Activated CD4-positive, CD25-positive, alpha-beta regulatory T cell (primary cell): ENCODE data around the gene GAL3ST3.
"Not testable (repeated sequence)": the region's sequence is repeated elsewhere in the genome, so short reads cannot be mapped to it uniquely, and the experiment has no call there.

ENCODE experiments used
- DNase-seq, 4 experiments: peaks; one replicate each; lab custom pipeline; 2025; lab: John Stamatoyannopoulos, UW

The GAL3ST3 gene

GRCh38 chr11:66012946-66013761 lies 35.8 kb downstream of the GAL3ST3 start:
- DNase-seq, result no peak

DNA sequence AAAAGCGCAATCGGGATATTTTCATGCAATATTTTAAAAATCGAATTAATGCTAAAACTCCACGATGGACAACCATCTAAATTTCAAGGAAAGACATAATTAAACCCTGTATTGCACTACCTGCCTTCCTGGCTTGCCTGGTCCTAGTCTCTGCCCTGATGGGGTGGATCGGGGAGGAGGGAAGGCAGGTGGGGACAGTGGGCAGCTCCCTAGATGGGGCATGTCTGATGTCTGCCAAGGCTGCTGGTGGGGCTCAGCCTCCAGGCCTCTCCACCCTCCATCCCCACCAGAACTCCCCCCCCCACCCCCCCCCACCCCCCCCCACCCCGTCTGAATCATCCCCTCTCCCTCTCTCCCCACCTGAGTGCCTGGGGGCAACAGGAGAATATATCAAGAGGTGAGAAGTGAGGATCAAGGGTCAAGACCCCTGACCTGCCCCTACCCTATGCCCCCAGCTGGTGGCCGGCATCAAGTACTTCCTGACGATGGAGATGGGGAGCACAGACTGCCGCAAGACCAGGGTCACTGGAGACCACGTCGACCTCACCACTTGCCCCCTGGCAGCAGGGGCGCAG lies 36.5 kb downstream of the GAL3ST3 start:
- DNase-seq, result no peak

DNA sequence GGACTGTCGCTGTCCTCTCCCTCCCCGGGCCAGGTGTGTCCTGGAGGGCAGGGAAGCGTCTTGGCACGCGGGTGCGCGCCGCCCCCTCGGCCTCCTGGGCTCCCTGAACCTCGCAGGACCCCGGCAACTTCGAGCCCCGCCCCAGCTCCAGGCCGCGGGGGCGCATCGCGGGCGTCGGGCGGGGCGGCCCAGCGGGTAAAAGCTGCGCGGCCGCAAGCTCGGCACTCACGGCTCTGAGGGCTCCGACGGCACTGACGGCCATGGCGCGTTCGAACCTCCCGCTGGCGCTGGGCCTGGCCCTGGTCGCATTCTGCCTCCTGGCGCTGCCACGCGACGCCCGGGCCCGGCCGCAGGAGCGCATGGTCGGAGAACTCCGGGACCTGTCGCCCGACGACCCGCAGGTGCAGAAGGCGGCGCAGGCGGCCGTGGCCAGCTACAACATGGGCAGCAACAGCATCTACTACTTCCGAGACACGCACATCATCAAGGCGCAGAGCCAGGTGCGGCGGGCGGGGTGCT lies 37.1 kb downstream of the GAL3ST3 start, which contains the start of gene CST6:
CST6 (plus strand) TSS at position 224 of the 519 bp plus-strand sequence; CDS start at position 261, 37 bp downstream.
- DNase-seq, result no peak

DNA sequence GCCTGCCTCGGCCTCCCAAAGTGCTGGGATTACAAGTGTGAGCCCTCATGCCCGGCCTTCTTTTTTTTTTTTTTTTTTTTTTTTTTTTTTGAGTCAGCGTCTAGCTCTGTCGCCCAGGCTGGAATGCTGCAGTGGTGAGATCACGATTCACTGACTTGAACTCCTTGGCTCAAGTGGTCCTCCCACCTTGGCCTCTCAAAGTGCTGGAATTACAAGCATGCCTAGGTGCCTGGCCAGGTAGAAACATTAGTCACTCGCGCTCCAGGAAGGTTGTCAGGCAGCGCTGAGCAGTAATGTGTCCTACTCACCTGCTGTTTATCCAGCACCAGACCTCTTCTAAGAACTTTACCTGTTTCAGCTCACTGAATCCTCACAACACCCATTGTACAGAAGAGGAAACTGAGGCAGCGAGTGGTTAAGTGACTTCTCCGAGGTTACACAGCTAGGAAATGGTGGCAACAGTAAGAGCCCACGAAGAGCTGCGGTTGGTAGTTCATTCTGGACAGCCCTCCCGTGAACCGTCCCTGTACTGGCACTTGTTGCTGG lies 37.6 kb downstream of the GAL3ST3 start:
- DNase-seq, result no peak

DNA sequence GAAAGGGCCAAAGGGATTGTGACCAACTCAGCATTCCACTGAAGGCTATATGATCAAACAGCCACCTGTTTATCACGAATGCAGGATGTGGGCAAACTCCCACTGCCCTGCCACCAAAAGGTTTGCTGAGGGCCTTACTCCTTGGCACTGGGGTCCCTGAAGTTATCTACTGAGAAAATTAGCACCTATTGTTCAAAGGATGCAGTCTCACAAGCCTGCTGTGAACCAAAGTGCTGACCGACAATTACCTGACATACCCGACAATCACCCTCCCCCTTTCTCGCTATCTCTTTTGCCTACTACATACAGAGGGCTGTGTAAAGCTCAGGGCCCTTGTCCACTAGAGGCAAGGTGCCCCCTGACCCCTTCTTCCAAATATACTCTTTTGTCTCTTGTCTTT lies 38.9 kb downstream of the GAL3ST3 start:
- DNase-seq, result not testable (repeated sequence)

GRCh38 chr11:66008468-66009101 lies 40.4 kb downstream of the GAL3ST3 start:
- DNase-seq, result no peak

DNA sequence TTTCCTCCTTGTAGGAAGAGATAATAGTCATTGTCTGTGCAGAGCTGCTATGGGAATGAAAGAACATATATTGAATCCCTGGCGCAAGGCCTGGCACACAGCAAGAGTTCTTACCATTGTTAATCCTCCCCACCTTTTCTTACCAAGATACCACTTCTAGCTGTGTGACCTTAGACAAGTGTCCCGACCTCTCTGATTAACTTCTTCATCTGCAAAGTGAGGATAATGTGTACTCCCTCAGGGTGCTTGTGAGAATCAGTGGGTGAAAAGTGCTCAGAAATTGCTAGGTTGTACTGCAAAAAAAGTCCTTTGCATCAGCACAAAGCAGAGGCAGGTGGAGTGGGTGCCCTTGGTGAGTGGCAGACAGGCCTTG lies 40.9 kb downstream of the GAL3ST3 start:
- no peak for DNase-seq

GRCh38 chr11:66007201-66007634 lies 41.7 kb downstream of the GAL3ST3 start:
- no peak for DNase-seq

- no peak for DNase-seq
These were observed 42.1 kb downstream of the GAL3ST3 start for GRCh38 chr11:66006891-66007176.

DNA sequence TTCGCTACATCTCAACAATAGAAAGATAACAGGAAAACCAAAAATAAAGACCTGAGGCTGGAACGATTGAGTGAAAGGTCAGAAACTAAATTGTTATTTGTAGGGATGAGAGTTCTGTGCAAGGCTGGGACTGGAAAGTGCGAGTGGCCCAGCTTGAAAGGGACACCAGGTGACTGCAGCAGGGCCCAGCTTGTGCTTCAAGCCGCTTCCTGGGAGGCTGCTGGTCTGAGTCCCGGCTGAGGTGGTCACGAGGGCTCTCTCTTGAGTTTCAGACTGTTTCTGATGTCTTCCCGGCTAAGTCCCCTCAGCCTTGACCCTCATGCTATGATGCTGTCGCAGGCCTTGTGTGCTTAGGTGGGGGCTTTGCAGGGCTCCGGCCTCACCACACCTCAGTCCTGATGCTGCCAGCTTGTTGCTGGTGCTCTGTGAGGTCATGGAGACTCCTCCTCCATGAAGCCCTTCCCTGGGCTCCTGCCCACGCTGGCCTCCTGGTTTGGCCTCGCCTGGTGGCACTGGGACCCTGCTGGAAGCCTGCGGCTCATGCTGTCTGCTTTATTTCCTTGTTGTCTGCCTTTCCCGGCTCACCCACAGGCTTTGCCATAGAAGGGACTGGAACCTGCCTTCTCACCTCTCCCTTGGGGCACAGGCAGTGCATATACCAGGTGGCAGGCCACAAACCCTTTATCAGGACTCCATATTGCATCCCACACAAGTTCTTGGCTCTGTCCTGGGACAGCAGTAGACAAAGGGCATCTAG lies 42.6 kb downstream of the GAL3ST3 start:
- DNase-seq, result no peak

DNA sequence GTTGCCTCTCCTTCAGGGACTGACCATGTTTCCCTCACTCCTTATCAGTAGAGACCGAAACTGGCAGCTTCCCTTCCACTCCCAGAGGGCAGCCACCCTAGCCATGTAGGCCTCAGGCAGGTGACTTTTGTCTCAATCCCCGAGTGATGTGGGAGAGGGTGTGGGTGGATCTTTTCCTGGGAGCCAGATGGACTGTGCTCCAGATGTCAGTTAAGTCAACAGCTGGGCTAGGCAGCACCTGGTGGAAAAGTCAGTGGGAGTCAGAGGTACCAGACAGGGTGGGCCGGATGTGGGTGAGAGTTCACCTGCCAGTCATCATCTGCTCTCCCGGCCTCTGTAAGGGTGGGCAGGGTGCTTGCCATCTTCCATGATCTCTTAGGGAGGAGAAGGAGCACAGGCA lies 44.8 kb downstream of the GAL3ST3 start:
- DNase-seq, result no peak

DNA sequence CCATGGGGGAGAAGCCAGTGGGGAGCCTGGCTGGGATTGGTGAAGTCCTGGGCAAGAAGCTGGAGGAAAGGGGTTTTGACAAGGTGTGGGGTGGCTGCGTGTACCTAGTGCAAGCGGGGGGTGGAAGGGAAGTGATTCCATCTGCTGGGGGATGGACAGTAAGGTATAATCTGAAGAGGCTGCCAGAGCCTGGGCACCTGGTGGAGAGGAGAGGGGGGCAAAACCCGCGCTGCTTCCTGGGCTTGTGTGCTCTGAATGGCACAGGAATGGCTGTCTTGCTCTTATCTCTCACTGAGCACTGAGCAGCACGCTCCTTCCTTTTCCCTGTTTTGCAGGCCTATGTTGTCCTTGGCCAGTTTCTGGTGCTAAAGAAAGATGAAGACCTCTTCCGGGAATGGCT lies 45.7 kb downstream of the GAL3ST3 start:
- no peak for DNase-seq

GRCh38 chr11:66002648-66003225 lies 46.2 kb downstream of the GAL3ST3 start:
- peak in 1 of 4 experiments; percentile 71 for DNase-seq

GRCh38 chr11:66001942-66002647 lies 46.9 kb downstream of the GAL3ST3 start, which contains the start of the genes BANF1 and EIF1AD:
Gene BANF1, plus strand, starts transcription at chr11:66002503. Its CDS starts 748 bp downstream, at chr11:66003251.
Gene EIF1AD, minus strand, starts transcription at chr11:66002157. Its CDS starts 1,768 bp downstream, at chr11:66000389.
- peak; percentile 87 to 89 (median 88) for DNase-seq

- DNase-seq, result no peak
These were observed 51.7 kb downstream of the GAL3ST3 start for GRCh38 chr11:65997286-65997685.

- DNase-seq, result no peak
These were observed 56.9 kb downstream of the GAL3ST3 start for GRCh38 chr11:65992056-65992455.
